Activated CD4-positive, CD25-positive, alpha-beta regulatory T cell treated with anti-CD3 and anti-CD28 coated beads, Interleukin-2, amount 50 U/mL, for 72 hours (primary cell): ENCODE data around the gene PAQR4.
A peak's percentile ranks its signal among the peaks of the same experiment; 100 is the strongest.
"Not testable (repeated sequence)": the region's sequence is repeated elsewhere in the genome, so short reads cannot be mapped to it uniquely, and the experiment has no call there.

Experiments
- DNase-seq: peaks from one replicate; pipeline ENCODE4 v3.0.0; 2021

Gene PAQR4

DNA sequence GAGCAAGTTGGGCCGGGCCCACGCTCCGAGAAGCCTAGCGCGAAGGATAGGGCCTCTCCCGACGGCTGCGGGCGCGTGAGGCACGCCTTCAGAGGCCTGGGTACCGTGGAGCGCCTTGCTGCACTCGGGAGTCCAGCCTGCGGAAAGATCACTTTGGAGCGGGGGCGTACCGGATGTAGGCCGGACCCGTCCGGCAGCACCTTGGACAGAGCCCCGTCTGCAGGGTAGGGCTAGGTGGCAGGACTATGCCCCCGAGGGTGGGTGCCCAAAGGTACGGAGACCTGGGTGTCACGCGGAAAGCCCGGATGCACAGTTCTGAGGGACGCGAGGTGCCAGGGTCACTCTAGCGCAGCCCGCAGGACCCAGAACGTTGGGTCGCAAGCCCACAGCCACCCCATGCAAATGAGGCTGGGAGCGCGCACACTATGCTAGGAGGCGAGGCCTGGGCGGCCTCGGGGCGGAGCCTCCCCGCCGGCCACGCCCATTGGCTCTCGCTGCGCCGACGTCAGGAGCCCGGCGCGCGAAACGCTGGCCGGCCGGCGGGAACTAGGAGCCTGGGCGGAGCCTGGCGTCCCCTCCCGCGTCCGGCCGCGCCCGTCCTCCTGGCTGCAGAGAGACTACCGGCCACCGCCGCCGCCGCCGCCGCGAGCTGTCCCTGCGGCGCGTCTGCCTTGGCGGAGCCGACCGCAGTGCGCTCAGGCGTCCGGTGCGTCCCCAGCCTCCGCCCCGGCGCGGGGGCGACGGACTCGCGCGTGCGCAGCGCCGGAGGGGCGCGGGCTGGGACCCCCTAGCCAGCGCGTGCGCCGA is at the start of gene PAQR4:
PAQR4 (plus strand) TSS at position 611 of the 807 bp plus-strand sequence. CDS start 327 bp downstream, outside the sequence.
- peak; percentile 88 for DNase-seq

DNA sequence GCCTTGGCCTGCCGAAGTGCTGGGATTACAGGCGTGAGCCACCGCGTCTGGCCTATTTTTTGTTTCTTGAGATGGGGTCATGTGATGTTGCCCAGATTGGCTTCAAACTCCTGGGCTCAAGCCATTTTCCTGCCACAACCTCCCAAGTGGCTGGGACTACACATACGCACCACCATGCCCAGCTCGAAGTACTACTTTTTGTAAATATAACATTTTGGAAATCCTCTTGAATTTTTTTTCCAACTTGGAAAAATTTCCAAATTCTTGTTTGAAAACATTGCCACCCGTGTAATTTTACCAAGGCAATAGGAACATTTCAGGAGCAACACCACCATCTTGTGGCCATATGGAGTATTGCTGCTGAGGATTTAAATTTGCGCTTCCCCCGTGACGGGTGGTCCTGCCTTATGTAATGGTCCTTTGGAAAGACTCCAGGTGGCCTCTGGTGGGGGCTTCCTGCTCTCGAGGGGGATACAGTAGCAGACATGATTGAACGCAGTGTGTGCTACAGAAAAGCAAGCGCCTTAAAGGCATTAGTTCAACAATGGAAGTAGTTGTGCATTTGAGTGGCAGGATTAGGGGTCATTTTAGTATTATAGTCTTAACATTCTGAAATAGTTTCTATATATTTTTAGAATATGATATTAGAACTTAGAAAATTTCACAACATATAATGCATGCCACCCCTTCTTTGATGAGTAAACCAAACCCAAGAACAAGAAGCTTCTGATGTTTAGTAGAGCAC is 49.5 kb upstream of the PAQR4 start:
- DNase-seq, result peak; percentile 53

DNA sequence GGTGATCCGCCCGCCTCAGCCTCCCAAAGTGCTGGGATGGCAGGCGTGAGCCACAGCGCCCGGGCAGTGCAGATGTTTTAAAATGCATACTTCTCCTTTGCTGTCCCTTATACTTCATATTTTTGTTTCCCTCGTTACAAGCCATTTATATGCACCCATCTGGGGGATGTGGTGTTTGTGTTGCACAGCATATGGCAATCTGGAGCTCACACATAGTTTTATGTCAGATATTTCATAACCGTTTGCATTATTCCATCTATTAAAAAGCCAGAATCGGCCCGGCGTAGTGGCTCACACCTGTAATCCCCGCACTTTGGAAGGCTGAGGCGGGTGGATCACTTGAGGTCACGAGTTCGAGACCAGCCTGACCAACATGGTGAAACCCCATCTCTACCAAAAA is 45.7 kb upstream of the PAQR4 start:
- DNase-seq, result no peak

DNA sequence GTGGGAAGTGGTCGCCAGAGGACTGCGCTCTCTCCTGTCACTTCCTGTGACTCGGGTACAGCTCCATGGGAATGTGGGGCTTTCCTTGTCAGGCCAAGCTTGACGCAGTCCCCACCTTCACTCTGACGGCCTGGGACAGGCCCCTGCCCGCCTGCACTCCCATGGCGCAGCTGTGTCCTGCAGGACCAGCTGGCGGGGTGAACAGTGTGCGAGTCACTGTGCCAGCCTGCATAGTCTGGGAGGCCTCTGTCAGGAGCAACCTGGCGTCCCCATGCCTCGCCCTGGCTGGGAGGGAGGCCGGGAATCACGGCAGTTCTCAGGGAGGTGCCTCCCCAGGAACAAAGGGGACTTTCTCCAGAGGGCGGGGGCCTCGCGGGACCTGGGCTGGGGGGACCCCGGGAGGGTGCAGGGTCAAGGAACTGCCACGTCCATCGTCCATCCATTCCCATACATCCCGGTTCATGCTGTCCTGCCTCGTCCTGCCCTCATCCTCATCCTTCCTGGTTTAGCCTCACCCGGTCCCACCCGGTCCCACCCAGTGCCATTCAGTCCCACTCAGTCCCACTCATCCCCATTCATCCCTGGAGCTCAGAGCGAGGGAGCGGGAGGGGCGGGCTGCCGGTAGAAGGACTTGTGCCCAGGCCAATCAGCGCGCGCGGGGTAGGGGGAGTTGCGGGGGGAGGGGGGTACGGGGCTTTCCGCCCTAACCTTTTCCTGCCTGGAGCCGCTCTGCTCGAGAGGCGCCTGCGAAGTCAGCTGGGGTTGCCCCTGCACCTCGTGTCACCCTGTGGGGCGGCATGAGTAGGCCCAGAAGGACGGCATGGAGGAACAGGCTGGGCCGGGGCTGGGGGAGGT is 44.0 kb upstream of the PAQR4 start:
- DNase-seq, result no peak

DNA sequence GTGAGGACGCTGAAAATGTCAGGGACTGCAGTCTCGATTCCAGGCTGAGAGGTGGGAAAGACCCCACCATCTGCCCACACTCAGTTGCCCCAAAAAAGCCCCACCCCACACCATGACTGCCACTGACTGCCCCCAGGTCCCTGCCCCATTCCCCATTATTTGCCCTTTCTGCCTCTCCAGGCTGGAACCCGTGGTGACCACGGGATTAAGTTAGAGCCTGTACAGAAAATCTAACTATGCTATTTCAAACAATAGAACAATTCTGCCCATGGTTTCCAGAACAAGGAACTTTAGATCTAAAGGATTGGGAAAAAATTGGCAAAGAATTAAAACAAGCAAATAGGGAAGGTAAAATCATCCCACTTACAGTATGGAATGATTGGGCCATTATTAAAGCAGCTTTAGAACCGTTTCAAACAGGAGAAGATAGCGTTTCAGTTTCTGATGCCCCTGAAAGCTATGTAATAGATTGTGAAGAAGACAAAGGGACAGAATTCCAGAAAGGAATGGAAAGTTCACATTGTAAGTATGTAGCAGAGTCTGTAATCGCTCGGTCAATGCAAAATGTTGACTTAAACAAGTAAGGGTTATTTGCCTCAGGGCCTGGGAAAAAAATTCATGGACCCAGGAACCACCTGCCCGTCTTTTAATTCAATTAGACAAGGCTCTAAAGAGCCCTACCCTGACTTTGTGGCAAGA is 43.0 kb upstream of the PAQR4 start:
- no peak for DNase-seq

DNA sequence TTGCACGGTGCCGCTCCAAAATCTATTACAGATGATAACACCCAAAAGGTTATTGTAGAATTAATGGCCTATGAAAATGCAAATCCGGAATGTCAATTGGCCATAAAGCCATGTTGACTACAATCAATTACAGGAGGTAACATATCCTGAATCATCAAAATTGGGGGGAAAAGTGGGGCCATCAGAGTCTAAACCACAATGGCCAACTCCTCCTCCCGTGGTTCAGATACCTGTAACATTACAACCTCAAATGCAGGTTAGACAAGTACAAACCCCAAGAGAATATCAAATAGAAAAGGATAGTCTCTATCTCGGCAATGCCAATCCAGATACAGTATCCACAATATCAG is 42.5 kb upstream of the PAQR4 start:
- DNase-seq, result no peak

DNA sequence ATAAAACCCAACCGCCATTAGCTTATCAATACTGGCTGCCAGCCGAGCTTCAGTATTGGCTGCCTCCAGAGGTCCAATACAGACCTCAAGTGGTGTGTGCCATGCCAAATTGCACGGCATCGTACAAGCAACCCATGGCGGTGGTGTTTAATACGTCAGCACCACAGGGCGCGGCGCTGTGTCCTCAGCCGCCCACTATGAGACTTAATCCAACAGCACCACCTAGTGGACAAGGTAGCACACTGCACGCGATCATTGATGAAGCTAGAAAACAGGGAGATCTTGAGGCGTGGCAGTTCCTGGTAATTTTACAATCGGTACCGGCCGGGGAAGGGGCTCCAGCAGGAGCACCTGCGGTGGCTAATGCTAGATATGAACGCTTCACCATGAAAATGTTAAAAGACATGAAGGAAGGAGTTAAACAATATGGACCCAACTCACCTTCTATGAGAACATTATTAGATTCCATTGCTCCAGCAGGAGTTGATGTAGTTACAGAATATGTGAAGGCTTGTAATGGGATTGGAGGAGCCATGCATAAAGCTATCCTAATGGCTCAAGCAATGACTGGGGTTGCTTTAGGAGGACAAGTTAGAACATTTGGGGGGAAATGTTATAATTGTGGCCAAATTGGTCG is 42.0 kb upstream of the PAQR4 start:
- peak; percentile 79 for DNase-seq

DNA sequence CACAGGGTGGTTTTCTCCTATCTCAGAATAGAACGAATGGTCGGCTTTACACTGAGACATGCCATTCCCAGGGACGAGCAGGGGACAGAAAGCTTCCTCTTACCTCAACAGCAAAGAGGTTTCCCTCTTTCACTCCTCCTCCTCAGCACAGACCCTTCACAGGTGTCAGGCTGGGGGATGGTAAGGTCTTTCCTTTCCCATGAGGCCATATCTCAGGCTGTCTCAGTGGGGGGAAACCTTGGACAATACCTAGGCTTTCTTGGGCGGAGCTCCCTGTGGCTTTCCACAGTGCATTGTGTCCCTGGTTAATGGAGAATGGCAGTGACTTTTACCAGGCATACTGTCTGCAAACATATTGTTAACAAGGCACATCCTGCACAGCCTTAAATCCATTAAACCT is 41.0 kb upstream of the PAQR4 start:
- not testable (repeated sequence) for DNase-seq

DNA sequence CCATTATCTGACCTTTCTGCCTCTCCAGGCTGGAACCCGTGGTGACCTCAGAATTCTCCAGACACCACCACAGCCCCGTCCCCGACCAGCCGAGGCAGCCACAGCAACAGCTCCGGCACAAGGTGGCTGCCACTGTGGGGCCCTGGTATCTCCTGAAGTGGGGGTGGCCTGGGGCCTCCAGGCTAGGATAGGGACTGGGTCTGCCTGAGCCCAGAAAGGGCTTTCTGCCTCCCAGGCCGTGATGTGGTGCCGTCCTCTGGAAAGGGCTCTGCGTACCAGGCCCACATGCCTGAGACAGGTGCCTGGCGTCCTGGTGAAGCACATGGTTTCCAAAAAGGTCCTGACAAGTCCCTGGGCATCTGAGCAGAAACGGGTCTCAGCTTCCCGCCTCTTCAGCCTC is 40.4 kb upstream of the PAQR4 start:
- no peak for DNase-seq

DNA sequence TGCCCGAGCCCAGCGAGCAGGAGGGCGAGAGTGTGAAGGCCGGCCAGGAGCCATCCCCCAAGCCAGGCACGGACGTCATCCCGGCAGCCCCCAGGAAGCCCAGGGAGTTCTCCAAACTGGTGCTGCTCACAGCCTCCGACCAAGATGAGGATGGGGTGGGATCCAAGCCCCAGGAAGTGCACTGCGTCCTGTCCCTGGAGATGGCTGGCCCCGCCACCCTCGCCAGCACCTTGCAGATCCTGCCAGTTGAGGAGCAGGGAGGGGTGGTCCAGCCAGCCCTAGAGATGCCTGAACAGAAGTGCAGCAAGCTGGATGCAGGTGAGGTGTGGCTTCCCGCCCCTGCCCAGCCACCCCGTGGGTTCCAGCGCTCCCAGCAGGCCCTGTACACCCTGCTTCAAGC is 39.5 kb upstream of the PAQR4 start:
- DNase-seq, result no peak

DNA sequence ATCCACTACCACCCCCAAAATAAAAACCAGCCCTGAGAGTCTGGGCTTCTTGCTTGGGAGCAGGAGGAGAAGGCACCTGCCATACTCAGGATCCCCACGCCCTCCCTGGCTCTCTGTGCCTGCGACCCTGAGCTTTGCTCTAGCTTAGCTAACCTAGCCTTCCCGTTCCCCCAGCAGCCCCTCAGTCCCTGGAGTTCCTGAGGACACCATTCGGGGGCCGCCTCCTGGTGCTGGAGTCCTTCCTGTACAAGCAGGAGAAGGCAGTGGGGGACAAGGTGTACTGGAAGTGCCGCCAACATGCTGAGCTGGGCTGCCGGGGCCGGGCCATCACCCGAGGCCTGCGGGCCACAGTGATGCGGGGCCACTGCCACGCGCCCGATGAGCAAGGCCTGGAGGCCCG is 38.9 kb upstream of the PAQR4 start:
- no peak for DNase-seq

DNA sequence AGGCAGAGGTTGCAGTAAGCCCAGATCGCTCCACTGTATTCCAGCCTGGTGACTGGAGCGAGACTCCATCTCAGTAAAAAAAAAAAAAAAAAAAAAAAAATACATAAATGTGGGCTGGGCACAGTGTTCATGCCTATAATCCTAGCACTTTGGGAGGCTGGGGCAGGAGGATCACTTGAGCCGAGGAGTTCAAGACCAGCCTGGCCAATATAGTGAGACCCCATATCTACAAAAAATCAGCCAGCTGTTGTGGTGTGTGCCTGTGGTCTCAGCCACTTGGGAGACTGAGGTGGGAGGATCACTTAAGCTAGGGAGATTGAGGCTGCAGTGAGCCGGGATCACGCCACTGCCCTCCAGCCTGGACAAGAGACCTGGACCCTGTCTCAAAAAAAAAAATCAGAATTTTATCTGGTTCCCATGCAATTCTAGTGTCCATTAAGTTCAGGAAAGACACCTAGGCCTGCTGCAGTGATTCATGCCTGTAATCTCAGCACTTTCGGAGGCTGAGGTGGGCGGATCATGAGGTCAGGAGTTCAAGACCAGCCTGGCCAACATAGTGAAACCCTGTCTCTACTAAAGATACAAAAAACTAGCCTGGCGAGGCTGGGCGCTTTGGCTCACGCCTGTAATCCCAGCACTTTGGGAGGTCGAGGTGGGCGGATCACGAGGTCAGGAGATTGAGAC is 37.8 kb upstream of the PAQR4 start:
- DNase-seq, result not testable (repeated sequence)

DNA sequence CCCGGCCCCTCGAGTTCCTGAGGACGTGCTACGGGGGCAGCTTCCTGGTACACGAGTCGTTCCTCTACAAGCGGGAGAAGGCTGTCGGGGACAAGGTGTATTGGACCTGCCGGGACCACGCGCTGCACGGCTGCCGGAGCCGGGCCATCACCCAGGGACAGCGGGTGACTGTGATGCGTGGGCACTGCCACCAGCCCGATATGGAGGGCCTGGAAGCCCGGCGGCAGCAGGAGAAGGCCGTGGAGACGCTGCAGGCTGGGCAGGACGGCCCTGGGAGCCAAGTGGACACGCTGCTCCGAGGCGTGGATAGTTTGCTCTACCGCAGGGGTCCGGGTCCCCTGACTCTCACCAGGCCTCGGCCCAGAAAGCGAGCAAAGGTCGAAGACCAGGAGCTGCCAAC is 36.0 kb upstream of the PAQR4 start:
- no peak for DNase-seq

DNA sequence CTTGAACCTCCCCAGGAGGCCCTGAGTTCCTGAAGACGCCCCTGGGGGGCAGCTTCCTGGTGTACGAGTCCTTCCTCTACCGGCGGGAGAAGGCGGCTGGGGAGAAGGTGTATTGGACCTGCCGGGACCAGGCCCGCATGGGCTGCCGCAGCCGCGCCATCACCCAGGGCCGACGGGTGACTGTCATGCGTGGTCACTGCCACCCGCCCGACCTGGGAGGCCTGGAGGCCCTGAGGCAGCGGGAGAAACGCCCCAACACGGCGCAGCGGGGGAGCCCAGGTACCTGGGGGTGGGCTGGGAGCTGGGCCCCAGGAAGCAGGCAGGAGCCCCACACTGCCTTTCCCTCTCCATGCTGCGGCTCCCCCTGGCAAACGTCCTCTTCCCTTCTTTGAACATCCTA is 35.4 kb upstream of the PAQR4 start:
- DNase-seq, result no peak

DNA sequence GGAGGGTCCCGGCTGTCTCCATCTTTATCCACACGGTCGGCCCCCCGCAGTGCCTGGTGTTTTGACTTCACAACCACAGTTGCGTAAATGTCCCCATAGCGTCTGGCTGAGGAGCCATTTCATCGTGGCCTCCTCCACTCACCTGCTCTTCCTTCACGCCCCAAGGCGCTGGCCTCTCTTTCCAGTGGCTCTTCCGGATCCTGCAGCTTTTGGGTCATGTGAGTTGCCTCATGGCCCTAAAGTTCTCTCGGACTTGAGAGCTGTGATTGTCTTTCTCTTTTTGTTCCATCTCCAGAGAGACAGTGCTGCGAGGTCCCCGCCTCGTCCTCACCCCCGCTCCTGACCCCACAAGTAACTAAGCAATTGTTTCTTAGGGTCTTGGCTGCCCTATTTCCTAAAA is 34.7 kb upstream of the PAQR4 start:
- DNase-seq, result no peak

DNA sequence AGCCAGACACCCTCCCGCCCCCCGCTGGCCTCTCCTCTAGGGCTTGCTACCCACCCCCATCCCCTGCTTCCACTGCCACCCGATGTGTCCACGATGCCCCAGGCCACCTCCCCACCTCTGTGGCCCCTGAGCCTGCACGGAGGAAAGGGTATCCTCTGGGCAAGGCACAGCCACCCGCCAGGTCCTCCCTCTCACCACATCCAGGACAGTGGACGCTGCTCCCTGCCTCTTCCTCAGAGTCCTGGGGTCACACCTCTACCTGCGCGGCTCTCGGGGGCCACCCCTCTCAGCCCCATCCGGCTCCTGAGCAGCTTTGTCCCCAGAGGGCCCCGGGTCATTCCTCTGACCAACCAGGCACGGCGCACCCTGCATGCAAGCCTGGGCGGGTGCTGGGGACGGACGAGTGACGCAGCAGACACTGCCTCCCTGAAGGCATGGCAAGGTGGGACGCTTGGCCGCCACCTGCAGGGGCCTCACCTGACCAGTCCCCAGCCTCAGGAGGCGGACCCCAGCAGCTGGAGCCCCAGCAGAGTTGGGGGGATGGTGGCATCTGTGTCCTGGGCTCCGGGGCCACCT is 32.6 kb upstream of the PAQR4 start:
- no peak for DNase-seq

DNA sequence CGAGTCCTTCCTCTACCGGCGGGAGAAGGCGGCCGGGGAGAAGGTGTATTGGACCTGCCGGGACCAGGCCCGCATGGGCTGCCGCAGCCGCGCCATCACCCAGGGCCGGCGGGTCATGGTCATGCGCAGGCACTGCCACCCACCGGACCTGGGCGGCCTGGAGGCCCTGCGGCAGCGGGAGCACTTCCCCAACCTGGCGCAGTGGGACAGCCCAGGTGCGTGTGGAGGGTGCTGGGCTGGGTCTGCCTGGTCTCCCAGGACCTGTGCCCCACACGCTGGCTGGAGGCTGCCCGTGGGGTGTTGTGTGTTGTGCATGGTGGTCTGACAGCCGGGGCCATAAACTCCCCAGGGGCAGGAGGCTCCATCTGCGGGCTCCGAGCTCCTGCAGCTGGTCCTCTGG is 32.0 kb upstream of the PAQR4 start:
- no peak for DNase-seq

DNA sequence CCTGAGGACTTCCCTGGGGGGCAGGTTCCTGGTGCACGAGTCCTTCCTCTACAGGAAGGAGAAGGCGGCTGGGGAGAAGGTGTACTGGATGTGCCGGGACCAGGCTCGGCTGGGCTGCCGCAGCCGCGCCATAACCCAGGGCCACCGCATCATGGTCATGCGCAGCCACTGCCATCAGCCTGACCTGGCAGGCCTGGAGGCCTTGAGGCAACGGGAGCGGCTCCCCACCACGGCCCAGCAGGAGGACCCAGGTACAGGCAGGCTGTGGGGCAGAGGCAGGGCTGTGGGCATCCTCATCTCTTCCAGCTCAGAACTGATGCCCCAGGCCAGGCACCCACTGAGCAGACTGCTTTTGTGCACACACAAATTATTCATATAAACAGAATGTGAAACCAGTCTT is 30.9 kb upstream of the PAQR4 start:
- DNase-seq, result no peak

DNA sequence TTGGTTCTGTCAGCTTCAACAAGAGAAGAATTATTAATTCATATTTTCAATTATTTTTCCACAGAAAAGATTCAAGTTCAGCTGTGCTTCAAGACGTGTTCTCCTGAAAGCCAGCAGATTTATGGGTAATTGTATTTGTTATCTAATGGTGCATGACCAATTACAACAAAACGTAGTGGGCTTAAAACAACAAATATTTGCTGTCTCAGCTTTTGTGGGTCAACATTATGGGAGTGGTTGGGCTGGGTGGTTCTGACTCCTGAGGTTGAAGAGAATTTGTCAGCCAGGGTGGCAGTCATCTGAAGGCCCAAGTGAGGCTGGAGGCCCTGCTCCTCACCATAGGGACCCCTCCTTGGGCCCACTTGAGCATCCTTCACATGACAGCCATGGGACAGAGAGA is 29.2 kb upstream of the PAQR4 start:
- DNase-seq, result no peak

DNA sequence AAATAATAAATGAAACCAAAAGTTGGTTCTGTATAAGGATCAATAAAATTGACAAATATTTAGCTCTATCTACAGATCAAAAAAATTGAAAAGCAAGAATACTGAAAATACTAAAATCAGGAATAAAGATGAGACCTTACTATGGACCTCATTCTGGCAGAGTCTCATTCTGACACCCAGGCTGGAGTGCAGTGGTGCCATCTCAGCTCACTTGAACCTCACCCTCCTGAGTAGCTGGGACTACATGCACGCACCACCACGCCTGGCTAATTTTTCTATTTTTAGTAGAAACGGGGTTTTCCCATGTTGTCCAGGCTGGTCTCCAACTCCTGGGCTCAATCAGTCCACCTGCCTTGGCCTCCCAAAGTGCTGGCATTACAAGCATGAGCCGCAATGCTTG is 27.1 kb upstream of the PAQR4 start:
- DNase-seq, result no peak

DNA sequence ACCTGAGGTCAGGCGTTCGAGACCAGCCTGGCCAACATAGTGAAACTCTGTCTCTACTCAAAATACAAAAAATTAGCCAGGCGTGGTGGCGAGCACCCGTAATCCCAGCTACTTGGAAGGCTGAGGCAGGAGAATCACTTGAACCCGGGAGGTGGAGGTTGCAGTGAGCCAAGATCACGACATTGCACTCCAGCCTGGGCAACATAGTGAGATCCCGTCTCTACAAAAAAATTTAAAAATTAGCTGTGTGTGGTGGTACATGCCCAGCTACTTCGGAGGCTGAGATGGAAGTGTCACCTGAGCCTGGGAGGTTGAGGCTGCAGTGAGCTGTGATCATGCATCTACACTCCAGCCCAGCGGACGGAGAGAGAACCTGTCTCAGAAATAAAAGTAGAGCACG is 25.4 kb upstream of the PAQR4 start:
- not testable (repeated sequence) for DNase-seq

DNA sequence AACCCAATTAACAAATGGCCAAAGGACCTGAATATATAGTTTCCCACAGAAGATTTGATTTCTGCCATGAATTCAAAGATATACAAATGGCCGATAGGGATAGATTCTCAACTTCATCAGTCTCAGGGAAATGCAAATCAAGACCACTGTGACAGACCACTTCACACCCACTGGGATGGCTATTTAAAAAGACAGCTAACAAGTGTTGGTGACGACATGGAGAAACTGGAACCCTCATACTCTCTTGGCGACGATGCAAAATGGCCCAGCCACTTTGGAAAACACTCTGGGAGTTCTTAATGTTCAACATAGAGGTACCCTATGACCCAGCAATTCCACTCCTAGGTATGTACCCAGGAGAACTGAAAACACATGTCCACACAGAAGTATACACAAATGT is 22.5 kb upstream of the PAQR4 start:
- DNase-seq, result no peak
